CD14-positive monocyte (primary cell): ENCODE data around the gene PNPO. TPM values are rescaled to one million over a fixed set of nuclear protein-coding genes. Genes with fewer than 3 reads are reported as not detected.

Experiments used
- DNase-seq, 3 donors: peaks; one replicate each; pipeline ENCODE4 v3.0.0-alpha.2; 2011 to 2022
- H2AFZ ChIP-seq: 2 replicates; pipeline ENCODE4 v1.6.0; 2012; ENCODE audit warnings: mild to moderate bottlenecking, low read depth, low read length, inconsistent platforms; ENCODE audit not compliant: insufficient read depth, poor library complexity, severe bottlenecking
- H3K27ac ChIP-seq, 2 donors: 1 replicate in 1 of 2; 2 replicates in 1 of 2; pipeline ENCODE4 v1.5.1; 2012 to 2013; ENCODE audit warnings: low read length in 2 of 2, control low read depth in 1 of 2, inconsistent platforms in 1 of 2, low read depth in 1 of 2, mild to moderate bottlenecking in 1 of 2
- H3K27me3 ChIP-seq, 2 donors: one replicate each; pipeline versions ENCODE4 v1.6.0 to v1.6.1; 2011 to 2013; ENCODE audit warnings: low read length in 2 of 2; ENCODE audit not compliant: control insufficient read depth in 2 of 2, insufficient read depth in 2 of 2
- H3K36me3 ChIP-seq, 2 donors: replicated peaks in 1 of 2; 1 replicate in 1 of 2; 2 replicates in 1 of 2; pipeline versions ENCODE4 v1.5.1 to v1.6.1; 2012 to 2013; ENCODE audit warnings: low read length in 2 of 2, control low read depth in 1 of 2, inconsistent platforms in 1 of 2, mild to moderate bottlenecking in 1 of 2; ENCODE audit not compliant: insufficient read depth in 2 of 2, control insufficient read depth in 1 of 2
- H3K4me1 ChIP-seq, 2 donors: 1 replicate in 1 of 2; 2 replicates in 1 of 2; pipeline versions ENCODE4 v1.5.1 to v1.6.1; 2012 to 2013; ENCODE audit warnings: low read length in 2 of 2, control low read depth in 1 of 2, inconsistent platforms in 1 of 2, mild to moderate bottlenecking in 1 of 2, moderate library complexity in 1 of 2; ENCODE audit not compliant: insufficient read depth in 2 of 2, control insufficient read depth in 1 of 2
- H3K4me2 ChIP-seq: replicated peaks from 2 replicates; pipeline ENCODE3; 2012; ENCODE audit warnings: low read length, moderate library complexity, mild to moderate bottlenecking; ENCODE audit not compliant: poor library complexity, severe bottlenecking; ENCODE audit errors: extremely low read depth
- H3K4me3 ChIP-seq, 3 experiments: fragments of 200-600 bp in 1 of 3; sonication (generic) in 1 of 3; replicated peaks in 1 of 3; 1 replicate in 2 of 3; 2 replicates in 1 of 3; pipeline ENCODE4 v1.5.1; 2011 to 2013; ENCODE audit warnings: low read length in 3 of 3, mild to moderate bottlenecking in 3 of 3, control low read depth in 2 of 3, low read depth in 2 of 3, inconsistent platforms in 1 of 3, moderate library complexity in 1 of 3
- H3K79me2 ChIP-seq: 2 replicates; pipeline ENCODE4 v1.6.0; 2012; ENCODE audit warnings: mild to moderate bottlenecking, control low read depth, inconsistent platforms, low read length, moderate library complexity; ENCODE audit not compliant: insufficient read depth
- H3K9ac ChIP-seq: 2 replicates; pipeline ENCODE4 v1.6.0; 2017; ENCODE audit warnings: low read length, mild to moderate bottlenecking; ENCODE audit not compliant: insufficient read depth, poor library complexity, severe bottlenecking
- H3K9me3 ChIP-seq, 2 donors: replicated peaks in 1 of 2; 1 replicate in 1 of 2; 2 replicates in 1 of 2; pipeline versions ENCODE4 v1.5.1 to v1.6.1; 2012 to 2013; ENCODE audit warnings: low read length in 2 of 2, control low read depth in 1 of 2; ENCODE audit not compliant: control insufficient read depth in 1 of 2, insufficient read depth in 1 of 2
- H4K20me1 ChIP-seq: 2 replicates; pipeline ENCODE4 v1.6.0; 2012; ENCODE audit warnings: mild to moderate bottlenecking, low read length, control low read depth, moderate library complexity; ENCODE audit not compliant: insufficient read depth
- H3K27ac Mint-ChIP-seq, 7 donors: one replicate each; pipeline ENCODE4 v1.8.0; 2020; ENCODE audit warnings: mild to moderate bottlenecking in 7 of 7, mixed read lengths in 7 of 7, moderate library complexity in 6 of 7, inconsistent platforms in 2 of 7
- H3K27me3 Mint-ChIP-seq, 3 donors: one replicate each; pipeline ENCODE4 v1.8.0; 2021 to 2022; ENCODE audit warnings: low read depth in 3 of 3, mild to moderate bottlenecking in 3 of 3, mixed read lengths in 3 of 3, moderate library complexity in 3 of 3, inconsistent platforms in 1 of 3
- H3K36me3 Mint-ChIP-seq, 2 donors: one replicate each; pipeline ENCODE4 v1.8.0; 2020; ENCODE audit warnings: mixed read lengths in 2 of 2, inconsistent platforms in 1 of 2, mild to moderate bottlenecking in 1 of 2
- H3K4me1 Mint-ChIP-seq: one replicate; pipeline ENCODE4 v1.8.0; 2020; ENCODE audit warnings: mild to moderate bottlenecking, mixed read lengths
- H3K4me3 Mint-ChIP-seq, 2 donors: one replicate each; pipeline ENCODE4 v1.8.0; 2020; ENCODE audit warnings: mild to moderate bottlenecking in 2 of 2, mixed read lengths in 2 of 2, moderate library complexity in 1 of 2
- H3K9me3 Mint-ChIP-seq, 7 donors: one replicate each; pipeline ENCODE4 v1.8.0; 2020 to 2022; ENCODE audit warnings: mixed read lengths in 7 of 7, mild to moderate bottlenecking in 6 of 7, moderate library complexity in 6 of 7, inconsistent platforms in 2 of 7
- CTCF ChIP-seq: fragments of 200-600 bp; IDR thresholded peaks from one replicate; pipeline ENCODE4 v1.8.0; 2022; ENCODE audit warnings: antibody characterized with exemption, mild to moderate bottlenecking
- WGBS: methylation state at CpG from one replicate; pipeline ENCODE4 v1.1.5; 2013; ENCODE audit warnings: missing lambda C conversion rate; ENCODE audit not compliant: insufficient coverage; 5-methylcytosine and 5-hydroxymethylcytosine counted together
- intact Hi-C, 2 donors: fragments of 100-400 bp; cut with micrococcal nuclease; formaldehyde crosslinking; loops; one replicate each; pipeline versions ENCODE4 v1.15.0 to v1.15.1; 2023
- polyA plus RNA-seq, 3 donors: library from polyadenylated mRNA; depleted of rRNA in 1 of 3; unstranded in 2 of 3; stranded (reverse) in 1 of 3; fragments of 300-500 nt in 2 of 3; fragments of >200 nt in 1 of 3; fragmentation: Illumina TruSeq in 2 of 3; gene quantifications; 1 replicate in 2 of 3; 2 replicates in 1 of 3; pipeline ENCODE4 v1.2.3, GENCODE V29; 2012 to 2021

Gene PNPO
- polyA plus RNA-seq, 3 donors, result 13.2 to 34.2 (median 29.7) TPM

GRCh38 chr17:47899643-47900042 lies 41.7 kb upstream of the PNPO start:
- Histone ChIP-seq H3K27me3 (no peaks in the 10 kb centered on the region), H3K4me1 (peaks cover 28 to 39% of the 10 kb centered on the region in 2 donors), H3K9ac (no peak overlapping the region), H3K9me3 (no peaks in the 10 kb centered on the region), H2AFZ (no peak overlapping the region), H3K4me3 (no peak overlapping the region), H3K79me2 (peaks cover 82% of the 10 kb centered on the region), H3K36me3 (peaks cover 9 to 46% of the 10 kb centered on the region in 2 donors), H3K4me2 (no peak overlapping the region), H4K20me1 (peaks cover 21% of the 10 kb centered on the region), H3K27ac (no peak overlapping the region)
- 94% methylated on average over 5 of the region's 5 CpGs for WGBS
- H3K27ac Mint-ChIP-seq, result peak overlapping the region in 2 of 7 donors; percentile 16 to 73
- no peak overlapping the region for H3K4me3 Mint-ChIP-seq
- intact Hi-C loops, result loop anchor here (5.0 to 10.0 kb wide), 3 partner anchors 45 to 235 kb away; partner anchors contain the start of gene PNPO (in 1 of the 2)
- peaks cover 39 to 51% of the 10 kb centered on the region in 2 donors for H3K36me3 Mint-ChIP-seq
- no peak for DNase-seq
- peaks cover 34% of the 10 kb centered on the region for H3K4me1 Mint-ChIP-seq
- peaks cover 0 to 2% (median 0%) of the 10 kb centered on the region in 7 donors for H3K9me3 Mint-ChIP-seq
- no peak for TF ChIP-seq CTCF
- H3K27me3 Mint-ChIP-seq, result peaks cover 0 to 7% (median 1%) of the 10 kb centered on the region in 3 donors

GRCh38 chr17:47901423-47901822 lies 39.9 kb upstream of the PNPO start:
- TF ChIP-seq CTCF, result no peak
- DNase-seq, result no peak
- no peaks in the 10 kb centered on the region for H3K27me3 ChIP-seq
- H4K20me1 ChIP-seq, result peaks cover 35% of the 10 kb centered on the region
- peaks cover 36% of the 10 kb centered on the region for H3K4me1 Mint-ChIP-seq
- intact Hi-C loops, result no loop called here
- peaks cover 48 to 66% of the 10 kb centered on the region in 2 donors for H3K36me3 Mint-ChIP-seq
- no peak overlapping the region for H3K9ac ChIP-seq
- peaks cover 9 to 64% of the 10 kb centered on the region in 2 donors for H3K36me3 ChIP-seq
- WGBS, result 92% methylated on average over 6 of the region's 7 CpGs
- H3K27ac Mint-ChIP-seq, result no peak overlapping the region
- no peak overlapping the region for H3K4me3 Mint-ChIP-seq
- peaks cover 0 to 2% (median 0%) of the 10 kb centered on the region in 7 donors for H3K9me3 Mint-ChIP-seq
- peaks cover 0 to 7% (median 1%) of the 10 kb centered on the region in 3 donors for H3K27me3 Mint-ChIP-seq
- no peak overlapping the region for H3K4me2 ChIP-seq
- no peak overlapping the region for H2AFZ ChIP-seq
- no peak overlapping the region for H3K27ac ChIP-seq
- peaks cover 84% of the 10 kb centered on the region for H3K79me2 ChIP-seq
- no peaks in the 10 kb centered on the region for H3K9me3 ChIP-seq
- no peak overlapping the region for H3K4me3 ChIP-seq
- H3K4me1 ChIP-seq, result peaks cover 21 to 31% of the 10 kb centered on the region in 2 donors
